ENCODE measurements around the gene CFAP77.
"Not testable (repeated sequence)": the region's sequence is repeated elsewhere in the genome, so short reads cannot be mapped to it uniquely, and the experiment has no call there.

The CFAP77 gene

GRCh38 chr9:132409828-132410528, at the start of gene CFAP77:
Gene CFAP77 (plus strand): TSS chr9:132410211. CDS start chr9:132410272, 61 bp downstream.
- DNase-seq (ENCODE audit: low read depth in 2 of 2): no peak

- no peak for DNase-seq (ENCODE audit: low read depth in 2 of 2)
Observed at GRCh38 chr9:132364068-132364467, 45.9 kb upstream of the CFAP77 start.

GRCh38 chr9:132365986-132366385, 44.0 kb upstream of the CFAP77 start:
- no peak for DNase-seq (ENCODE audit: low read depth in 2 of 2)

GRCh38 chr9:132366481-132366880, 43.5 kb upstream of the CFAP77 start:
- DNase-seq (ENCODE audit: low read depth in 2 of 2): no peak

- no peak for DNase-seq (ENCODE audit: low read depth in 2 of 2)
Observed at GRCh38 chr9:132367613-132368313, 42.2 kb upstream of the CFAP77 start.

GRCh38 chr9:132369421-132369820, 40.6 kb upstream of the CFAP77 start:
- no peak for DNase-seq (ENCODE audit: low read depth in 2 of 2)

GRCh38 chr9:132370592-132370991, 39.4 kb upstream of the CFAP77 start:
- no peak for DNase-seq (ENCODE audit: low read depth in 2 of 2)

GRCh38 chr9:132372177-132373095, 37.6 kb upstream of the CFAP77 start:
- no peak for DNase-seq (ENCODE audit: low read depth in 2 of 2)

- not testable (repeated sequence) for DNase-seq (ENCODE audit: low read depth in 2 of 2)
Observed at GRCh38 chr9:132377769-132378168, 32.2 kb upstream of the CFAP77 start.

- DNase-seq (ENCODE audit: low read depth in 2 of 2): not testable (repeated sequence)
Observed at GRCh38 chr9:132378416-132378815, 31.6 kb upstream of the CFAP77 start.

GRCh38 chr9:132381966-132382541, 28.0 kb upstream of the CFAP77 start:
- no peak for DNase-seq (ENCODE audit: low read depth in 2 of 2)

- DNase-seq (ENCODE audit: low read depth in 2 of 2): no peak
Observed at GRCh38 chr9:132383462-132383883, 26.5 kb upstream of the CFAP77 start.

GRCh38 chr9:132384376-132384775, 25.6 kb upstream of the CFAP77 start:
- no peak for DNase-seq (ENCODE audit: low read depth in 2 of 2)

- DNase-seq (ENCODE audit: low read depth in 2 of 2): no peak
Observed at GRCh38 chr9:132387133-132387532, 22.9 kb upstream of the CFAP77 start.

GRCh38 chr9:132390966-132391365, 19.0 kb upstream of the CFAP77 start:
- no peak for DNase-seq (ENCODE audit: low read depth in 2 of 2)

GRCh38 chr9:132391449-132391848, 18.6 kb upstream of the CFAP77 start:
- no peak for DNase-seq (ENCODE audit: low read depth in 2 of 2)

- no peak for DNase-seq (ENCODE audit: low read depth in 2 of 2)
Observed at GRCh38 chr9:132395560-132395959, 14.5 kb upstream of the CFAP77 start.

- no peak for DNase-seq (ENCODE audit: low read depth in 2 of 2)
Observed at GRCh38 chr9:132401824-132402223, 8.2 kb upstream of the CFAP77 start.

GRCh38 chr9:132404228-132404881, 5.7 kb upstream of the CFAP77 start:
- no peak for DNase-seq (ENCODE audit: low read depth in 2 of 2)

GRCh38 chr9:132406554-132407122, 3.4 kb upstream of the CFAP77 start, which contains the start of gene TTF1:
Gene TTF1 (minus strand): TSS chr9:132406840. CDS start chr9:132402821, 4,019 bp downstream.
- peak; percentile 89 to 91 for DNase-seq (ENCODE audit: low read depth in 2 of 2)

- no peak for DNase-seq (ENCODE audit: low read depth in 2 of 2)
Observed at GRCh38 chr9:132407196-132407595, 2.8 kb upstream of the CFAP77 start.

Data from stimulated activated CD4-positive, alpha-beta T cell treated with anti-CD3 and anti-CD28 coated beads, Interleukin-12 subunit alpha, Interleukin-12 subunit beta, amount 100 ng/mL, for 24 hours (primary cell).